HK-2 (cell line): ENCODE data around the gene PPP1R16B.

Experiments used
- DNase-seq: peaks from one replicate; pipeline ENCODE4 v3.0.0-alpha.2; 2018; ENCODE audit not compliant: unreplicated experiment

Gene PPP1R16B

GRCh38 chr20:38896009-38896594 is 90.6 kb downstream of the PPP1R16B start:
- DNase-seq: no peak

GRCh38 chr20:38897267-38897666 is 91.8 kb downstream of the PPP1R16B start:
- no peak for DNase-seq

DNA sequence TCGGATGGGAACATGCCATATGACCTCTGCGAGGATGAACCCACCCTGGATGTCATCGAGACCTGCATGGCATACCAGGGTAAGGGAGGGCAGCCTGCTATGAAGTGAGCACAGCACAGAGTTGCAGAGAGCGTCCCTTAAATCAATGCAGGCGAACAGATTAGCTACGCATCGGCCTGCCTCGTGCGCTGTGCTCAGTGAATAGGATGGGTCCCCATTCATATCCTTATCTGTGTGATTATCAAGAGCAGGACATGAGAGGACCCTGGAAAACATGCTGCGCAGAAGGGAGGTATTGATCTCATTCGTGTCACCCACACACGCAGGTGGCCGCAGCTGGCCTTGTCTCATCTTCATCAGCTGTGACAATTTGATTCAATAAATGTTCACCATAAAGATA is 95.1 kb downstream of the PPP1R16B start:
- DNase-seq: no peak

- no peak for DNase-seq
Measured at GRCh38 chr20:38902601-38903000, 97.1 kb downstream of the PPP1R16B start.

DNA sequence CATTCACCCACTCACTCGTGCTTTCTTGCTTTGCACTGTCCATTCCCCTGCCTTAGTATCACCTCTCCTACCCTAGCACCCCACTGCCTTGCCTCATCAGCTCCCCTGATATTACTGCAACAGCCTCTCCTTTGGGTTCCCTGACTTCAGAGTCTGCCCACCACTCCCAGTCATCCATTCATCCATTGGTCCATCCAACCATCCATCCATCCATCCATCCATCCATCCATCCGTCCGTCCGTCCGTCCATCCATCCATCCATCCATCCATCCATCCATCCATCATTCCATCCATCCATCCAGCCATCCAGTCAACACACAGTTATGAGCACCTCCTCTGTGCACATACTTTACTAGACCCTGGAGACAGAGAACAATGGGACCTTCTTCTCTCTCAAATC is 97.8 kb downstream of the PPP1R16B start:
- no peak for DNase-seq

- no peak for DNase-seq
Measured at GRCh38 chr20:38905375-38905774, 99.9 kb downstream of the PPP1R16B start.

- DNase-seq: no peak
Measured at GRCh38 chr20:38907918-38908677, 102.6 kb downstream of the PPP1R16B start.

DNA sequence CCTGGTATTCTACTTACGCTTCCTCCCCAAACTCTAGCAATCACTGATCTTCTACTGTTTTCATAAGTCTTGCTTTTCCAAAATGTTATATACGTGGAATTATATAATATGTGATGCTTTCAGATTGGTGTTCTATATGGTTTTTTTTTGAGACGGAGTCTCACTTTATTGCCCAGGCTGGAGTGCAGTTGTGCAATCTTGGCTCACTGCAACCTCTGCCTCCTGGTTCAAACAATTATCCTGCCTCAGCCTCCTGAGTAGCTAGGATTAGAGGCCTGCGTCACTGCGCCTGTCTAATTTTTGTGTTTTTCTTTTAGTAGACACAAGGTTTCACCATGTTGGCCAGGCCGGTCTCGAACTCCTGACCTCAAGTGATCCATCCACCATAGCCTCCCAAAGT is 109.9 kb downstream of the PPP1R16B start:
- no peak for DNase-seq

- DNase-seq: no peak
Measured at GRCh38 chr20:38917657-38918056, 112.2 kb downstream of the PPP1R16B start.

DNA sequence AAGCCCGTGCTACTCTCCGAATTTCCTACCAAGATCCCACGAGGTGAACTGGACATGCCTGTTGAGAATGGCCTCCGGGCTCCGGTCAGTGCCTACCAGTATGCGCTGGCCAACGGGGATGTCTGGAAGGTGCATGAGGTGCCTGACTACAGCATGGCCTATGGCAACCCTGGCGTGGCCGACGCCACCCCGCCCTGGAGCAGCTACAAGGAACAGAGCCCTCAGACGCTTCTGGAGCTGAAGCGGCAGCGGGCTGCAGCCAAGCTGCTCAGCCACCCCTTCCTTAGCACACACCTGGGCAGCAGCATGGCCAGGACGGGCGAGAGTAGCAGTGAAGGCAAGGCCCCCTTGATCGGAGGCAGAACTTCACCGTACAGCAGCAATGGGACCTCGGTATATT is 112.7 kb downstream of the PPP1R16B start:
- DNase-seq: no peak

GRCh38 chr20:38919683-38920082 is 114.2 kb downstream of the PPP1R16B start:
- DNase-seq: no peak

DNA sequence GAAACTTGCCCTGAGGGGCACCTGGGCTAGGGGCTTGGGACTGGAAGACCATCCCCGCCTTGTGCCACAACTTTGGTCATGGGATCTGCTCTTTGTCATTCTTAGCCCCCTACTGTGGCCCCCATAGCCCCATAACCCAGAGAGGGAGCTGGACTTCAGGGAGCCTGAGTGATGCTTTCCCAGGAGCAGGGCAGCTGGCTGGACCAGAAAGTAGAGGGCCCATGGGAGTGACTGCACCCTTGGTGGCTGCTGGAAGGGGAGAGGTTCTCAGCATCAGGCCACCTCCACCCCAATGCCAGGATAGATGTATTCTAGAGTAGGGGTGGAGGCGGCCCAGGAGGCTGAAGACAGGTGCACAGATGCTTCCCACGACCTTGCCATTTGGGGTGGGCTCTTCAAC is 114.9 kb downstream of the PPP1R16B start:
- no peak for DNase-seq

- no peak for DNase-seq
Measured at GRCh38 chr20:38920851-38921250, 115.4 kb downstream of the PPP1R16B start.

DNA sequence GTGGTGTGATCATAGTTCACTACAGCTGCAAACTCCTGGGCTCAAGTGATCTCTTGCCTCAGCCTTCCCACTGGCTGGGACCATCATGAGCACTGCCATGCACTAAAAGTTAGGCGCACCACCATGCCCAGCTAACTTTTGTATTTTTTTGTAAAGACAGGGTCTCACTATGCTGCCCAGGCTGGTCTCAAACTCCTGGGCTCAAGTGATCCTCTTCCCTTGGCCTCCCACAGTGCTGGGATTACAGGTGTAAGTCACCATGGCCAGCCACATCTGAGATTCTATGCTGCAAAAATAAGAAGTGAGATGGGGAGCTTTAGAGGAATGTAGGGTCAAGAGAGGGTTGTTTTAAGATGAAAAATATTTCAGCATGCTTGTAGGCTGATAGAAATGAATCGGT is 119.2 kb downstream of the PPP1R16B start:
- DNase-seq: no peak

- DNase-seq: peak; percentile 100
Measured at GRCh38 chr20:38926142-38926933, 120.8 kb downstream of the PPP1R16B start, which contains the start of gene FAM83D. FAM83D (plus strand) TSS chr20:38926417; CDS start chr20:38926443, 26 bp downstream.

- DNase-seq: no peak
Measured at GRCh38 chr20:38926934-38927616, 121.6 kb downstream of the PPP1R16B start.

DNA sequence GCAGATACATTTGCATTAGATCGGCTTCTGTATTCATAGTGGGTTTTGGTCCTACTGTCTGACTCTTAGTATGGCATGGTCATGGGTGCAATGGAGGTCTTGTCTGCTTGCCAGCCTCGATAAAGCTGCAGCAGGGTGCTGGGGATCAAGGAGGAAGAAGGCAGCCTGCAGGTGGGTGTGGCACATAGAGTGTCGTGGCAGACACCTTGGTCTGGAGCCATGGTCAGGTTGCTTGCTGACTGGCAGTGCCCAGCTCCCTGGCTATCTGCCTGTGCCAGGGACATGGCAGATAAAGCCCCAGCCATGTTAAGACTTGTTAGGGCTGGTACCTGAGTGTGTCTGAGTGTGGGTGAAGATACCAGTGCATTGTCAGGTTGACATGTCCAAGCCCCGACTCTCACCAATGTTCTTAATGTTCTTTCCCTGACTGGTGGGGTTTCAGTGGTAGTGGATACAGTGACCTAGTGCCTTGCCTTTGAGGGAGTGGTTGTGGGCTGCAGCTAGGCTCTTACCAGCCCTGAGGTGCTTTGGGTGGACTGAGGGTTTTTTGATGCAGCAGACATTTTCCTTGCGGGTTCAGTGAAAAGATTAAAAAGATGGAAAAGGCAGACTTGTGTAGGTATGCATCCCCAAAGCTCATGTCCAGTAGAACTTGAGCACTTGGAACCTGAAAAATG is 122.5 kb downstream of the PPP1R16B start:
- peak; percentile 21 for DNase-seq

GRCh38 chr20:38930242-38930569 is 124.7 kb downstream of the PPP1R16B start:
- DNase-seq: no peak

- DNase-seq: no peak
Measured at GRCh38 chr20:38931984-38932383, 126.5 kb downstream of the PPP1R16B start.

GRCh38 chr20:38932457-38933120 is 127.1 kb downstream of the PPP1R16B start:
- no peak for DNase-seq

GRCh38 chr20:38934530-38934929 is 129.0 kb downstream of the PPP1R16B start:
- no peak for DNase-seq
